ENCODE results near the gene ZFAND3.

DNA sequence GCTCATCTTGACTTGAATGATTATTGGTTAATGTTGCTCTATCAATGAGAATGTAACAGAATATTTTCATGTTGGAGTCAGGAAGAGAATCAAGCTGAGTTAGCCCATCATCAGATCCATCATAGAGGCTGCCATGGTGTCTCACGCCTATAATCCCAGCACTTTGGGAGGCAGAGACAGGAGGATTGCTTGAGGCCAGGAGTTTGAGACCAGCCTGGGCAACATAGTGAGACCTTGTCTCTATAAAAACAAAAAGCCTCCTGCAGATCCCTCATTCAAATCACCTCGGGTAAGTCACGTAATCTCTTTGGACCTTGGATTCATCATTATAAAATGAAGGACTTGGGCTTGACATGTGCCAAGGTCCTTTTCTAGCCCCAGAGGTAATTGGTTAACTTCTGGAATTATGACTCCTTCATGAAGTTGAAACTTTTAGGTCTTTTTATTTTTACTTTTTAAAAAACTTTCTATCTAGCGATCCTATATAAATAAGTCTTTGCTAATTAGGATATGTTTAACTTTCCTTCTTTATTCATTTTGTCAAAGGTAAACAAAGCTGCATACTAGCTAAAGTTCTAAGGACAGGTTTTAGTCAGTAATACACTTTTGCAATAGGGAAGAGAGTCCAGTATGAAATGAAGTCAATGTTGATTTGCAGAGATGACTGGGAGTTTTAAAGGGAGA, 110.9 kb downstream of the ZFAND3 start:
- TF ChIP-seq, protein P1, sequence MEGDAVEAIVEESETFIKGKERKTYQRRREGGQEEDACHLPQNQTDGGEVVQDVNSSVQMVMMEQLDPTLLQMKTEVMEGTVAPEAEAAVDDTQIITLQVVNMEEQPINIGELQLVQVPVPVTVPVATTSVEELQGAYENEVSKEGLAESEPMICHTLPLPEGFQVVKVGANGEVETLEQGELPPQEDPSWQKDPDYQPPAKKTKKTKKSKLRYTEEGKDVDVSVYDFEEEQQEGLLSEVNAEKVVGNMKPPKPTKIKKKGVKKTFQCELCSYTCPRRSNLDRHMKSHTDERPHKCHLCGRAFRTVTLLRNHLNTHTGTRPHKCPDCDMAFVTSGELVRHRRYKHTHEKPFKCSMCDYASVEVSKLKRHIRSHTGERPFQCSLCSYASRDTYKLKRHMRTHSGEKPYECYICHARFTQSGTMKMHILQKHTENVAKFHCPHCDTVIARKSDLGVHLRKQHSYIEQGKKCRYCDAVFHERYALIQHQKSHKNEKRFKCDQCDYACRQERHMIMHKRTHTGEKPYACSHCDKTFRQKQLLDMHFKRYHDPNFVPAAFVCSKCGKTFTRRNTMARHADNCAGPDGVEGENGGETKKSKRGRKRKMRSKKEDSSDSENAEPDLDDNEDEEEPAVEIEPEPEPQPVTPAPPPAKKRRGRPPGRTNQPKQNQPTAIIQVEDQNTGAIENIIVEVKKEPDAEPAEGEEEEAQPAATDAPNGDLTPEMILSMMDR (IDR thresholded peaks at IDR 0.05; ENCODE audit: poor library complexity, severe bottlenecking) = no peak
- no peak for TF ChIP-seq RAD21 (conservative IDR thresholded peaks at IDR 0.05)
- TF ChIP-seq SMC3 (conservative IDR thresholded peaks at IDR 0.05; ENCODE audit: poor library complexity) = no peak
- no peak for TF ChIP-seq EP300 (conservative IDR thresholded peaks at IDR 0.05; ENCODE audit: poor library complexity, severe bottlenecking)
- no peak for TF ChIP-seq POLR2AphosphoS5 (IDR thresholded peaks at IDR 0.05)
- no peak for TF ChIP-seq REST (IDR thresholded peaks at IDR 0.05; ENCODE audit: borderline replicate concordance)
- no peak for TF ChIP-seq EZH2 (IDR thresholded peaks at IDR 0.05; ENCODE audit: borderline replicate concordance, insufficient read depth, low read length, poor library complexity, severe bottlenecking)

Measured in neural cell (in vitro differentiated cells).